ENCODE data around the gene SLC35C1. TPM values are rescaled to one million over a fixed set of nuclear protein-coding genes. Genes with fewer than 3 reads are reported as not detected.

The SLC35C1 gene
- total RNA-seq, 1 donor from 2014 or later = 4.1 TPM

Other genes with a start within 250 kb of the SLC35C1 start
- gene CHST1, start 139.5 kb upstream of the SLC35C1 start, total RNA-seq = 5.4 TPM in 2 replicates
- gene CRY2, start 42.3 kb downstream of the SLC35C1 start, total RNA-seq = 4.5 and 8.1 TPM in 2 replicates
- 2.1 and 2.8 TPM in 2 replicates for gene MAPK8IP1, start 80.5 kb downstream of the SLC35C1 start, total RNA-seq
- 0.51 and 0.64 TPM in 2 replicates for gene FREY1, start 102.1 kb downstream of the SLC35C1 start, total RNA-seq
- 30.8 and 31.4 TPM in 2 replicates for gene PEX16, start 112.7 kb downstream of the SLC35C1 start, total RNA-seq
- not detected in 2 replicates for gene LARGE2, start 117.5 kb downstream of the SLC35C1 start, total RNA-seq

Data from dermis microvascular lymphatic vessel endothelial cell (primary cell).